Stimulated activated CD4-positive, alpha-beta T cell treated with anti-CD3 and anti-CD28 coated beads, Interleukin-4, amount 100 ng/mL, for 48 hours (primary cell): Measurements from ENCODE around the gene ZFY.

Experiments
- DNase-seq, 2 donors: peaks; one replicate each; pipeline ENCODE4 v3.0.0-alpha.2; 2020; ENCODE audit warnings: low read depth in 2 of 2

ZFY gene

GRCh38 chrY:2934861-2935715 lies at the start of gene ZFY:
TSS of gene ZFY (plus strand) at chrY:2935381. CDS start at chrY:2953937, 18,556 bp downstream.
- peak; percentile 45 for DNase-seq

GRCh38 chrY:2885880-2886279 lies 49.3 kb upstream of the ZFY start:
- DNase-seq: no peak

GRCh38 chrY:2887386-2887785 lies 47.8 kb upstream of the ZFY start:
- peak in 1 of 2 donors; percentile 8 for DNase-seq

GRCh38 chrY:2887955-2888354 lies 47.2 kb upstream of the ZFY start:
- DNase-seq: peak in 1 of 2 donors; percentile 7

- no peak for DNase-seq
These were observed 41.7 kb upstream of the ZFY start for GRCh38 chrY:2893471-2893870.

- no peak for DNase-seq
These were observed 39.1 kb upstream of the ZFY start for GRCh38 chrY:2896050-2896449.

- DNase-seq: no peak
These were observed 27.8 kb upstream of the ZFY start for GRCh38 chrY:2907356-2907755.

- peak in 1 of 2 donors; percentile 13 for DNase-seq
These were observed 21.9 kb upstream of the ZFY start for GRCh38 chrY:2913066-2913815.

- no peak for DNase-seq
These were observed 1.1 kb upstream of the ZFY start for GRCh38 chrY:2934078-2934477.

- DNase-seq: peak; percentile 73 to 77
These were observed 695 bp downstream of the ZFY start for GRCh38 chrY:2935716-2936435.

GRCh38 chrY:2936436-2936750 lies 1.2 kb downstream of the ZFY start:
- DNase-seq: no peak

- no peak for DNase-seq
These were observed 2.0 kb downstream of the ZFY start for GRCh38 chrY:2937149-2937548.

- no peak for DNase-seq
These were observed 14.5 kb downstream of the ZFY start for GRCh38 chrY:2949590-2950252.

GRCh38 chrY:2950655-2951054 lies 15.5 kb downstream of the ZFY start:
- DNase-seq: no peak

GRCh38 chrY:2952912-2953311 lies 17.7 kb downstream of the ZFY start:
- no peak for DNase-seq

GRCh38 chrY:2954735-2955134 lies 19.6 kb downstream of the ZFY start:
- no peak for DNase-seq

GRCh38 chrY:2955561-2955960 lies 20.4 kb downstream of the ZFY start:
- no peak for DNase-seq

GRCh38 chrY:2962061-2962460 lies 26.9 kb downstream of the ZFY start:
- DNase-seq: no peak

- no peak for DNase-seq
These were observed 29.6 kb downstream of the ZFY start for GRCh38 chrY:2964814-2965213.

- DNase-seq: no peak
These were observed 30.4 kb downstream of the ZFY start for GRCh38 chrY:2965629-2966028.

- no peak for DNase-seq
These were observed 34.4 kb downstream of the ZFY start for GRCh38 chrY:2969561-2969960.

- DNase-seq: no peak
These were observed 37.5 kb downstream of the ZFY start for GRCh38 chrY:2972708-2973107.
